Spleen (tissue), 7 donors: ENCODE results near the gene KIAA1328.

Experiments
- POLR2A ChIP-seq, 3 donors: fragments of 450-650 bp; IDR thresholded peaks; one replicate each; pipeline ENCODE4 v1.5.1; 2017; ENCODE audit warnings: antibody characterized with exemption in 3 of 3, mild to moderate bottlenecking in 1 of 3
- POLR2AphosphoS5 ChIP-seq, 3 donors: sonication (generic); formaldehyde crosslinking; IDR thresholded peaks; one replicate each; pipeline ENCODE4 v1.5.1; 2017; ENCODE audit warnings: antibody characterized with exemption in 3 of 3
- TF ChIP-seq, protein P1 (sequence below), 11 experiments: fragments of 200-600 bp in 7 of 11; fragments of 450-650 bp in 4 of 11; sonication (generic) in 4 of 11; IDR thresholded peaks in 8 of 11; conservative IDR thresholded peaks in 3 of 11; 1 replicate in 7 of 11; 2 replicates in 4 of 11; pipeline versions ENCODE4 v1.4.0 to v1.8.0; 2016 to 2021; ENCODE audit warnings: antibody characterized with exemption in 11 of 11, inconsistent platforms in 4 of 11, mild to moderate bottlenecking in 1 of 11
- donor health status: DM: no; HTN: no; CAD: no; lungs with moderate emphysema.
- donor health status: DM: no; HTN: no; CAD: no.
- donor health status: DM: no; HTN: no; CAD: no.

DNA sequence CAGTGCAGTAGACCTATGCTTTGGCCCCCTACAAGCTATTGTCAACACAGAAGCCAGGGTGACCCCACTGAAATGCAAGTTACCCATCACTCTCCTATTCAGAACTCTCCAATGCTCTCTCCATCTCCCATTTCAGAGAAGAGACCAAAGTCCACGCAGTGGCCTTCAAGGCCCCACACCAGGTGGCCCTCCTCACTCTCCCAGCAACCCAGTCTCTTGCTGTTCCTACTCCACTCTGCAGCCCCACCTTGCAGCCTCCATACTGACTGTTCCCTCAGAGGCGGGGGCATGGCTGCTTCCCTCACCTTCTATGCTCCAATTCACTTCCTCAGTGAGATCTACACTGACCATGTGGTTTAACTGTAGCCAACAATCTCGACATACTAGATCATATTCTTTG, 423.4 kb downstream of the KIAA1328 start:
- TF ChIP-seq, protein P1, sequence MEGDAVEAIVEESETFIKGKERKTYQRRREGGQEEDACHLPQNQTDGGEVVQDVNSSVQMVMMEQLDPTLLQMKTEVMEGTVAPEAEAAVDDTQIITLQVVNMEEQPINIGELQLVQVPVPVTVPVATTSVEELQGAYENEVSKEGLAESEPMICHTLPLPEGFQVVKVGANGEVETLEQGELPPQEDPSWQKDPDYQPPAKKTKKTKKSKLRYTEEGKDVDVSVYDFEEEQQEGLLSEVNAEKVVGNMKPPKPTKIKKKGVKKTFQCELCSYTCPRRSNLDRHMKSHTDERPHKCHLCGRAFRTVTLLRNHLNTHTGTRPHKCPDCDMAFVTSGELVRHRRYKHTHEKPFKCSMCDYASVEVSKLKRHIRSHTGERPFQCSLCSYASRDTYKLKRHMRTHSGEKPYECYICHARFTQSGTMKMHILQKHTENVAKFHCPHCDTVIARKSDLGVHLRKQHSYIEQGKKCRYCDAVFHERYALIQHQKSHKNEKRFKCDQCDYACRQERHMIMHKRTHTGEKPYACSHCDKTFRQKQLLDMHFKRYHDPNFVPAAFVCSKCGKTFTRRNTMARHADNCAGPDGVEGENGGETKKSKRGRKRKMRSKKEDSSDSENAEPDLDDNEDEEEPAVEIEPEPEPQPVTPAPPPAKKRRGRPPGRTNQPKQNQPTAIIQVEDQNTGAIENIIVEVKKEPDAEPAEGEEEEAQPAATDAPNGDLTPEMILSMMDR (IDR thresholded peaks at IDR 0.05 in 8 of 11, conservative IDR thresholded peaks at IDR 0.05 in 3 of 11), result no peak
- TF ChIP-seq POLR2A (IDR thresholded peaks at IDR 0.05), result no peak
- TF ChIP-seq POLR2AphosphoS5 (IDR thresholded peaks at IDR 0.05), result no peak
